Subcutaneous abdominal adipose tissue (tissue), 5 donors: ENCODE measurements around the gene TMEM132A.

ENCODE experiments used
- H3K27ac ChIP-seq: one replicate; pipeline ENCODE4 v1.7.0; 2013; ENCODE audit warnings: low read depth, mild to moderate bottlenecking, inconsistent platforms, low read length, moderate library complexity
- H3K27me3 ChIP-seq, 5 donors: one replicate each; pipeline ENCODE4 v1.7.0; 2013; ENCODE audit warnings: low read length in 5 of 5, inconsistent platforms in 1 of 5; ENCODE audit not compliant: control insufficient read depth in 5 of 5, insufficient read depth in 4 of 5
- H3K36me3 ChIP-seq, 5 donors: one replicate each; pipeline ENCODE4 v1.7.0; 2013; ENCODE audit warnings: low read length in 5 of 5; ENCODE audit not compliant: control insufficient read depth in 5 of 5, insufficient read depth in 5 of 5
- H3K4me1 ChIP-seq, 5 donors: one replicate each; pipeline ENCODE4 v1.7.0; 2013; ENCODE audit warnings: low read length in 5 of 5, mild to moderate bottlenecking in 3 of 5, moderate library complexity in 1 of 5; ENCODE audit not compliant: control insufficient read depth in 5 of 5, insufficient read depth in 5 of 5
- H3K4me3 ChIP-seq, 5 donors: one replicate each; pipeline ENCODE4 v1.7.0; 2013; ENCODE audit warnings: low read length in 5 of 5, low read depth in 1 of 5
- H3K9ac ChIP-seq, 5 donors: one replicate each; pipeline ENCODE4 v1.7.0; 2013; ENCODE audit warnings: low read length in 5 of 5, mild to moderate bottlenecking in 4 of 5, moderate library complexity in 3 of 5
- H3K9me3 ChIP-seq, 5 donors: one replicate each; pipeline ENCODE4 v1.7.0; 2013; ENCODE audit warnings: low read length in 5 of 5; ENCODE audit not compliant: control insufficient read depth in 5 of 5
- donor health status: healthy.
- donor health status: healthy.
- donor health status: healthy.
- donor health status: healthy.
- donor health status: healthy.

Gene TMEM132A

GRCh38 chr11:60942970-60943565, 18.8 kb downstream of the TMEM132A start:
- Histone ChIP-seq H3K9ac (no peak overlapping the region), H3K36me3 (peaks cover 0 to 78% (median 39%) of the 10 kb centered on the region in 5 donors), H3K4me3 (no peak overlapping the region), H3K4me1 (peaks cover 0 to 15% (median 0%) of the 10 kb centered on the region in 5 donors), H3K27me3 (no peaks in the 10 kb centered on the region), H3K27ac (no peak overlapping the region), H3K9me3 (no peaks in the 10 kb centered on the region)

DNA sequence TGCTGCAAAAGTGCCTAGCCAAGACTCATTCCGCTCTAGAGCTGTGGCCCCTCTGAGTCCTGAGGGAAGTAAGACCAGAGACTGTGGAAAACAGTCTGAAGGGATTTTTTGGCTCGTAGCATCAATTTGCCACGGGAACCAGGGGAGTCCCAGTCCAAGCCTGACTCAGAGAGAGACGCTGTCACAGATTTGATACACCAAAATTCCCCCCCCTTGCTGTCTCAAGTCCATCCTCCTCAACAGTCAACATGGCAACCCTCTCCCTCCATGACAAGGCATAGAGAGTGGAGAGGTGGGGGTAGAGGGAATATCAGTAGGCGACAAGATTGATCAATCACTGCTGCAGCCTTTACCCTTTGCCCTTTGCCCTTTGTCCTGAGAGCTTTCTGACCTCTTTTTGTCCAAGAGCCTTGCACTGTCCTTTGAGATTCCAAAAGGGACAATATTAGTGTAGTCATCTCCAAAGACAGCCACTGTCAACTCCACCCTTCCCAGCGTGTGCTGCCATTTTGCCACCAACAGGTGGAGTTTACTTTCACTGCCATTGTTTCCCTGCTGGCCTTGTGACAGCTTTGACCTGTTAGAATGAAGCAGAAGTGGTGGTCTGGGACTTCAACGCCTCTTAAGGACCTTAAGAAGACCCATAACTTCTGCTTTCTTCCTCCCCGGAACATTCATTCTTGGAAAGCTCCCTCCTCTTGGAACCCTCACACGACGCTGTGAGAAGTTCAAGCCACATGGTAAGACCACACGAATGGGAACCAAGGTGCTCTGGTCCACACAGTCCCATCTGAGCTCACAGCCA, 20.4 kb downstream of the TMEM132A start:
- no peak overlapping the region for H3K4me3 ChIP-seq
- H3K27ac ChIP-seq, result no peak overlapping the region
- H3K9ac ChIP-seq, result no peak overlapping the region
- peaks cover 0 to 66% (median 30%) of the 10 kb centered on the region in 5 donors for H3K36me3 ChIP-seq
- H3K9me3 ChIP-seq, result no peaks in the 10 kb centered on the region
- H3K27me3 ChIP-seq, result no peaks in the 10 kb centered on the region
- H3K4me1 ChIP-seq, result peaks cover 0 to 24% (median 0%) of the 10 kb centered on the region in 5 donors

DNA sequence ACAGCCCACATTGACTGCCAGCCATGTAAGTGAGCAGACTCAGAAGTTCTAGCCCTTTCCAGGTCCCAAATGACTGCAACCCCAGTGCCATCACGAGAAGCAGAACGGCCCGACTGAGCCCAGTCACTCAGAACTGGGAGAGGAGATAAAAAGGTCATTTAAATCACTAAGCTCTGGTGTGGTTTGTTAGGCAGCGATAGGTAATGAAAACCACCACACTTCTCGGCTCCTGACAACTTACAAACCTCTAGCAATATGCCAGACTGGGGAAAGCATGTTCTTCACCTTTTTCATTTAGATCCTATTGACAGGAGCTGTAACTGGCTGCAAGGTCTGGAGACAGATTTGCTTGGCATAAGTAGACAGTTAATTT, 21.0 kb downstream of the TMEM132A start:
- Histone ChIP-seq H3K4me3 (no peak overlapping the region), H3K9ac (no peak overlapping the region), H3K36me3 (peaks cover 0 to 61% (median 29%) of the 10 kb centered on the region in 5 donors), H3K9me3 (no peaks in the 10 kb centered on the region), H3K27me3 (no peaks in the 10 kb centered on the region), H3K27ac (no peak overlapping the region), H3K4me1 (peaks cover 0 to 30% (median 0%) of the 10 kb centered on the region in 5 donors)

DNA sequence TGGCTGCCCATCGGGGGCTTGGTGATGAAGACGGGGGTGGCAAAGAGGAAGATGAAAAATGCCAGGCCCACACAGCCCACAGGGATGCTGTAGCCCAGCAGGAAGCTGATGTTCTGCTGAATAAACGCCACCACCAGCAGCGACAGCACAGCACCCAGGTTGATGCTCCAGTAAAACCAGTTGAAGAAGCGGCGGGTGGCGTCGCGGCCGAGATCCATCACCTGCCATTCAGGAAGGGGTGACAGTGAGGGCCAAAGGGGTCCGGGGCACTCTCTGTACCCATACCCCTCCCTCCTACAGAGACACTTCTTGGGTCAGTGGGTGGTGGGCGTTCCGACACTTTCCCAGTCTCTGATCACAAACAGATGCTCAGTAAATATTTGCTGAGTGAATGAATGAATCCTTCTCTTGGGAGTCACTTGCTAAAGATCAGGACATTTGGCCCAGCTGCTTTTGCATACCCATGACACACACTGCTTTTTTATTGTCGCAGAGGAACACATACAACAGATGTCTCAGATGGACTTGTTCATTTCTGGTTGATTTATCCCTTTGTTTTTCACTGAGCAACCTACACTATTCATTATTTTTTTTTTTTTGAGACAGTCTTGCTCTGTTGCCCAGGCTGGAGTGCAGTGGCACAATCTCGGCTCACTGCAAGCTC, 22.5 kb downstream of the TMEM132A start:
- H3K9me3 ChIP-seq, result no peaks in the 10 kb centered on the region
- no peaks in the 10 kb centered on the region for H3K27me3 ChIP-seq
- H3K9ac ChIP-seq, result no peak overlapping the region
- H3K4me3 ChIP-seq, result no peak overlapping the region
- H3K4me1 ChIP-seq, result peaks cover 0 to 43% (median 13%) of the 10 kb centered on the region in 5 donors
- H3K36me3 ChIP-seq, result peaks cover 0 to 46% (median 20%) of the 10 kb centered on the region in 5 donors
- no peak overlapping the region for H3K27ac ChIP-seq

DNA sequence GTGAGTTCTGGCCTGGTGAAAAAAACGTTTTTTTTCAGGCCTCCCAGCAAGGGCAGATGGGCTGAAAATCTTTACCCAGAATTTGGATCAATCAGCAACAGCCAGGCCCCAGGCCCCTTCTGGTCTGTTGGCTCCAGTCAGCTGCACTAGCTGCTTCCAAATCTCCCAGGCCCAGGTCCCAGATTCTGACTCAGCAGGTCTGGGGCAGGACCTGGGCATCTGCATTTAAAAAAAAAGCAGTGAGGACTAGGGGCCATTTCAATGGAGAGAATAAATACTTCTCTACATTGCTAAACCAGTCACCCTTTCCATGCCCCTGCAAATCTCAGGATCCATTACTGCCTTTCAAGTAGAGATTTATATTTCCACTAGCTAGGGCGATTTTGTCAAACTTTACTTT, 23.4 kb downstream of the TMEM132A start:
- Histone ChIP-seq H3K27me3 (no peaks in the 10 kb centered on the region), H3K4me3 (no peak overlapping the region), H3K36me3 (peaks cover 0 to 36% (median 15%) of the 10 kb centered on the region in 5 donors), H3K9me3 (no peaks in the 10 kb centered on the region), H3K27ac (no peak overlapping the region), H3K4me1 (peaks cover 0 to 47% (median 22%) of the 10 kb centered on the region in 5 donors), H3K9ac (peak overlapping the region in 1 of 5 donors; percentile 2)

GRCh38 chr11:60948250-60948649, 24.0 kb downstream of the TMEM132A start:
- Histone ChIP-seq H3K9ac (no peak overlapping the region), H3K4me3 (no peak overlapping the region), H3K36me3 (peaks cover 0 to 32% (median 15%) of the 10 kb centered on the region in 5 donors), H3K9me3 (no peaks in the 10 kb centered on the region), H3K27me3 (no peaks in the 10 kb centered on the region), H3K4me1 (peaks cover 0 to 51% (median 26%) of the 10 kb centered on the region in 5 donors), H3K27ac (no peak overlapping the region)

- Histone ChIP-seq H3K27me3 (no peaks in the 10 kb centered on the region), H3K9ac (peak overlapping the region in 2 of 5 donors; percentile 37 to 53), H3K4me3 (peak overlapping the region; percentile 51 to 73 (median 60)), H3K36me3 (peaks cover 0 to 22% (median 12%) of the 10 kb centered on the region in 5 donors), H3K9me3 (no peaks in the 10 kb centered on the region), H3K4me1 (peaks cover 0 to 51% (median 26%) of the 10 kb centered on the region in 5 donors), H3K27ac (no peak overlapping the region)
Observed at GRCh38 chr11:60950024-60950423, 25.8 kb downstream of the TMEM132A start.

GRCh38 chr11:60950933-60951605, 26.8 kb downstream of the TMEM132A start:
- Histone ChIP-seq H3K27ac (no peak overlapping the region), H3K9me3 (no peaks in the 10 kb centered on the region), H3K4me3 (peak overlapping the region; percentile 58 to 87 (median 73)), H3K4me1 (peaks cover 0 to 50% (median 26%) of the 10 kb centered on the region in 5 donors), H3K9ac (peak overlapping the region in 4 of 5 donors; percentile 11 to 84 (median 72)), H3K36me3 (peaks cover 0 to 13% (median 7%) of the 10 kb centered on the region in 5 donors), H3K27me3 (no peaks in the 10 kb centered on the region)

GRCh38 chr11:60951606-60951903, 27.3 kb downstream of the TMEM132A start:
- Histone ChIP-seq H3K9ac (peak overlapping the region; percentile 3 to 84 (median 70)), H3K4me3 (peak overlapping the region; percentile 58 to 93 (median 79)), H3K9me3 (no peaks in the 10 kb centered on the region), H3K36me3 (peaks cover 0 to 8% (median 2%) of the 10 kb centered on the region in 5 donors), H3K4me1 (peaks cover 0 to 46% (median 26%) of the 10 kb centered on the region in 5 donors), H3K27me3 (no peaks in the 10 kb centered on the region), H3K27ac (peak overlapping the region; percentile 87)
